Loucy (cell line): ENCODE measurements around the gene FAM81A.

Source experiments
- CTCF ChIP-seq: fragments of 200-600 bp; sonication (generic); conservative IDR thresholded peaks from 2 replicates; pipeline ENCODE4 v1.5.1; 2014; ENCODE audit warnings: mild to moderate bottlenecking, antibody characterized with exemption, low read length
- EZH2phosphoT487 ChIP-seq: fragments of 200-600 bp; IDR thresholded peaks from 2 replicates; pipeline ENCODE4 v1.6.1; 2018; ENCODE audit warnings: antibody characterized with exemption, mild to moderate bottlenecking, moderate library complexity, borderline replicate concordance

- no peak for TF ChIP-seq CTCF
- TF ChIP-seq EZH2phosphoT487: no peak
These were observed 3.5 kb upstream of the FAM81A start for GRCh38 chr15:59434481-59434880.
